ENCODE measurements around the gene FLNB.

The FLNB gene

GRCh38 chr3:58026598-58026997, 18.4 kb downstream of the FLNB start:
- no peak for TF ChIP-seq CTCF (IDR thresholded peaks at IDR 0.05; ENCODE audit: low read depth, low read length)
- H3K4me3 ChIP-seq (ENCODE audit: low read depth, low read length) = no peak overlapping the region
- in situ Hi-C loops (cut with HindIII; ENCODE audit: low sequenced_read_pairs) = no loop called here
- no peak for DNase-seq (ENCODE audit: low read depth, low spot score)

- no peak for DNase-seq (ENCODE audit: low read depth, low spot score)
- in situ Hi-C loops (cut with HindIII; ENCODE audit: low sequenced_read_pairs) = no loop called here
- TF ChIP-seq CTCF (IDR thresholded peaks at IDR 0.05; ENCODE audit: low read depth, low read length) = no peak
- no peak overlapping the region for H3K4me3 ChIP-seq (ENCODE audit: low read depth, low read length)
These were observed 19.6 kb downstream of the FLNB start for GRCh38 chr3:58027704-58028317.

GRCh38 chr3:58028902-58029301, 20.7 kb downstream of the FLNB start:
- TF ChIP-seq CTCF (IDR thresholded peaks at IDR 0.05; ENCODE audit: low read depth, low read length) = no peak
- H3K4me3 ChIP-seq (ENCODE audit: low read depth, low read length) = no peak overlapping the region
- in situ Hi-C loops (cut with HindIII; ENCODE audit: low sequenced_read_pairs) = no loop called here
- DNase-seq (ENCODE audit: low read depth, low spot score) = no peak

- TF ChIP-seq CTCF (IDR thresholded peaks at IDR 0.05; ENCODE audit: low read depth, low read length) = no peak
- no peak overlapping the region for H3K4me3 ChIP-seq (ENCODE audit: low read depth, low read length)
- DNase-seq (ENCODE audit: low read depth, low spot score) = no peak
- in situ Hi-C loops (cut with HindIII; ENCODE audit: low sequenced_read_pairs) = no loop called here
These were observed 21.8 kb downstream of the FLNB start for GRCh38 chr3:58029842-58030584.

GRCh38 chr3:58032186-58032585, 24.0 kb downstream of the FLNB start:
- in situ Hi-C loops (cut with HindIII; ENCODE audit: low sequenced_read_pairs) = no loop called here
- H3K4me3 ChIP-seq (ENCODE audit: low read depth, low read length) = no peak overlapping the region
- DNase-seq (ENCODE audit: low read depth, low spot score) = no peak
- TF ChIP-seq CTCF (IDR thresholded peaks at IDR 0.05; ENCODE audit: low read depth, low read length) = no peak

- H3K4me3 ChIP-seq (ENCODE audit: low read depth, low read length) = no peak overlapping the region
- no peak for DNase-seq (ENCODE audit: low read depth, low spot score)
- in situ Hi-C loops (cut with HindIII; ENCODE audit: low sequenced_read_pairs) = no loop called here
- no peak for TF ChIP-seq CTCF (IDR thresholded peaks at IDR 0.05; ENCODE audit: low read depth, low read length)
These were observed 26.7 kb downstream of the FLNB start for GRCh38 chr3:58034738-58035523.

Measured in astrocyte of the spinal cord (primary cell).